H1 (cell line): ENCODE data around the gene EEF1AKMT3. TPM values are rescaled to one million over a fixed set of nuclear protein-coding genes. Genes with fewer than 3 reads are reported as not detected.

Source experiments
- CTCF ChIA-PET: fragments of 300-600 bp; sonication (Branson Sonifier 250); formaldehyde crosslinking; loops from one replicate; lab custom pipeline; 2021; ENCODE audit not compliant: partially characterized antibody; lab: Charles Lee
- POLR2A ChIA-PET: fragments of 300-600 bp; sonication (Branson Sonifier 250); formaldehyde crosslinking; loops from one replicate; lab custom pipeline; 2021; ENCODE audit warnings: inconsistent platforms; ENCODE audit not compliant: partially characterized antibody; lab: Charles Lee
- DNase-seq, 2 experiments: peaks; one replicate each; pipeline versions ENCODE4 v3.0.0 to v3.0.0-alpha.2; 2010 to 2022; ENCODE audit warnings: low spot score in 2 of 2, low read depth in 1 of 2, mixed read lengths in 1 of 2
- FAIRE-seq: peaks from 2 replicates; lab custom pipeline; 2011; peaks lifted over from hg19 to GRCh38; lab: Jason Lieb, UNC
- H2AFZ ChIP-seq: 2 replicates; pipeline ENCODE4 v1.8.1; 2012; ENCODE audit warnings: low read length, inconsistent platforms
- H2AK5ac ChIP-seq: 2 replicates; pipeline ENCODE4 v1.6.1; 2013; ENCODE audit warnings: low read depth, low read length
- H2BK120ac ChIP-seq: replicated peaks from 2 replicates; pipeline ENCODE3; 2013; ENCODE audit warnings: low read depth, low read length, inconsistent platforms
- H2BK12ac ChIP-seq: 2 replicates; pipeline ENCODE4 v1.6.1; 2013; ENCODE audit warnings: low read depth, low read length
- H2BK15ac ChIP-seq: 2 replicates; pipeline ENCODE4 v1.6.1; 2013; ENCODE audit warnings: low read length
- H2BK20ac ChIP-seq: 2 replicates; pipeline ENCODE4 v1.6.1; 2013; ENCODE audit warnings: low read length
- H2BK5ac ChIP-seq: 2 replicates; pipeline ENCODE4 v1.6.1; 2013; ENCODE audit warnings: low read depth, low read length
- H3K14ac ChIP-seq: 2 replicates; pipeline ENCODE4 v1.6.1; 2013; ENCODE audit warnings: inconsistent platforms; ENCODE audit not compliant: insufficient read length
- H3K18ac ChIP-seq: 2 replicates; pipeline ENCODE4 v1.6.1; 2013; ENCODE audit warnings: low read length; ENCODE audit errors: extremely low read depth
- H3K23ac ChIP-seq: 2 replicates; pipeline ENCODE4 v1.6.1; 2013; ENCODE audit warnings: inconsistent platforms; ENCODE audit not compliant: insufficient read length
- H3K23me2 ChIP-seq: 2 replicates; pipeline ENCODE4 v1.6.1; 2013; ENCODE audit warnings: low read depth, low read length
- H3K27ac ChIP-seq: 2 replicates; pipeline ENCODE4 v1.6.1; 2011; ENCODE audit warnings: low read depth, low read length, inconsistent platforms
- H3K27me3 ChIP-seq, 4 experiments: replicated peaks in 1 of 4; 1 replicate in 1 of 4; 2 replicates in 3 of 4; pipeline versions ENCODE4 v1.6.1 to v1.8.1; 2011 to 2013; ENCODE audit warnings: low read length in 3 of 4, mild to moderate bottlenecking in 3 of 4, inconsistent platforms in 2 of 4, mixed read lengths in 2 of 4, moderate library complexity in 1 of 4; ENCODE audit not compliant: control insufficient read depth in 3 of 4, insufficient read depth in 3 of 4; ENCODE audit errors: extremely low read depth in 1 of 4
- H3K36me3 ChIP-seq, 4 experiments: 2 replicates each; pipeline versions ENCODE4 v1.6.1 to v1.8.1; 2011 to 2013; ENCODE audit warnings: mild to moderate bottlenecking in 4 of 4, low read length in 3 of 4, moderate library complexity in 2 of 4, control low read depth in 1 of 4, inconsistent platforms in 1 of 4; ENCODE audit not compliant: insufficient read depth in 4 of 4, control insufficient read depth in 2 of 4
- H3K4ac ChIP-seq: replicated peaks from 2 replicates; pipeline ENCODE3; 2013; ENCODE audit warnings: low read length, low read depth, mixed read lengths, inconsistent platforms; ENCODE audit not compliant: insufficient read length
- H3K4me1 ChIP-seq, 4 experiments: replicated peaks in 1 of 4; 1 replicate in 1 of 4; 2 replicates in 3 of 4; pipeline versions ENCODE4 v1.6.1 to v1.8.1; 2011 to 2013; ENCODE audit warnings: low read length in 3 of 4, inconsistent platforms in 2 of 4, mixed read lengths in 1 of 4; ENCODE audit not compliant: insufficient read depth in 4 of 4, control insufficient read depth in 3 of 4
- H3K4me2 ChIP-seq, 2 experiments: 2 replicates each; pipeline versions ENCODE4 v1.6.1 to v1.8.1; 2011 to 2013; ENCODE audit warnings: low read depth in 2 of 2, low read length in 2 of 2, control low read depth in 1 of 2, inconsistent platforms in 1 of 2, mild to moderate bottlenecking in 1 of 2; ENCODE audit not compliant: insufficient read depth in 1 of 2
- H3K4me3 ChIP-seq, 4 experiments: fragments of 200-600, 300-600 bp in 1 of 4; sonication (generic), shearing (Covaris generic), sonication (Bioruptor Twin) in 1 of 4; 2 replicates each; pipeline versions ENCODE4 v1.5.1 to v1.8.1; 2011 to 2016; ENCODE audit warnings: low read length in 4 of 4, low read depth in 3 of 4, control low read depth in 2 of 4, inconsistent platforms in 2 of 4, mild to moderate bottlenecking in 2 of 4, mixed read lengths in 1 of 4, moderate library complexity in 1 of 4; ENCODE audit not compliant: insufficient read depth in 2 of 4; ENCODE audit errors: extremely low read depth in 1 of 4
- H3K56ac ChIP-seq: replicated peaks from 2 replicates; pipeline ENCODE3; 2013; ENCODE audit warnings: low read depth, mild to moderate bottlenecking, mixed read lengths, low read length, inconsistent platforms; ENCODE audit not compliant: insufficient read length
- H3K79me1 ChIP-seq: 2 replicates; pipeline ENCODE4 v1.6.1; 2013; ENCODE audit warnings: low read depth, low read length, control low read depth
- H3K79me2 ChIP-seq, 2 experiments: 2 replicates each; pipeline versions ENCODE4 v1.6.1 to v1.8.1; 2012 to 2013; ENCODE audit warnings: low read length in 2 of 2, mild to moderate bottlenecking in 2 of 2, inconsistent platforms in 1 of 2; ENCODE audit not compliant: insufficient read depth in 2 of 2, control insufficient read depth in 1 of 2
- H3K9ac ChIP-seq, 4 experiments: replicated peaks in 1 of 4; 1 replicate in 1 of 4; 2 replicates in 3 of 4; pipeline versions ENCODE4 v1.6.1 to v1.8.1; 2011 to 2013; ENCODE audit warnings: low read depth in 3 of 4, low read length in 3 of 4, control low read depth in 2 of 4, mild to moderate bottlenecking in 2 of 4, moderate library complexity in 2 of 4, inconsistent platforms in 1 of 4; ENCODE audit errors: extremely low read depth in 1 of 4
- H3K9me3 ChIP-seq, 2 experiments: 2 replicates each; pipeline versions ENCODE4 v1.6.1 to v1.8.1; 2012 to 2013; ENCODE audit warnings: mild to moderate bottlenecking in 2 of 2, moderate library complexity in 2 of 2, control low read depth in 1 of 2, inconsistent platforms in 1 of 2, low read depth in 1 of 2, low read length in 1 of 2, mixed read lengths in 1 of 2; ENCODE audit not compliant: insufficient read depth in 2 of 2
- H4K20me1 ChIP-seq, 2 experiments: replicated peaks in 1 of 2; 2 replicates each; pipeline versions ENCODE3 to v1.8.1; 2011 to 2013; ENCODE audit warnings: inconsistent platforms in 2 of 2, low read length in 2 of 2, mild to moderate bottlenecking in 1 of 2; ENCODE audit not compliant: insufficient read depth in 2 of 2, control insufficient read depth in 1 of 2
- H4K5ac ChIP-seq: 2 replicates; pipeline ENCODE4 v1.6.1; 2013; ENCODE audit warnings: low read length, low read depth, mixed read lengths, inconsistent platforms; ENCODE audit not compliant: insufficient read length
- H4K8ac ChIP-seq: 2 replicates; pipeline ENCODE4 v1.8.0; 2013; ENCODE audit warnings: mild to moderate bottlenecking, moderate library complexity, low read length, inconsistent platforms; ENCODE audit not compliant: insufficient read depth; ENCODE audit errors: extremely low read depth
- H4K91ac ChIP-seq: replicated peaks from 2 replicates; pipeline ENCODE3; 2013; ENCODE audit warnings: low read length, mixed read lengths, inconsistent platforms; ENCODE audit not compliant: insufficient read length
- FOSL1 ChIP-seq: IDR thresholded peaks from 2 replicates; pipeline ENCODE4 v1.6.1; 2011; ENCODE audit warnings: mild to moderate bottlenecking, low read depth, low read length, moderate library complexity; ENCODE audit not compliant: insufficient read depth
- KDM1A ChIP-seq: fragments of 200-600, 300-600 bp; sonication (generic); IDR thresholded peaks from 2 replicates; pipeline ENCODE4 v1.7.1; 2016; ENCODE audit warnings: mild to moderate bottlenecking, low read length, borderline replicate concordance
- RAD21 ChIP-seq, 2 experiments: IDR thresholded peaks in 1 of 2; conservative IDR thresholded peaks in 1 of 2; 2 replicates each; pipeline ENCODE4 v1.6.1; 2011; ENCODE audit warnings: low read depth in 2 of 2, low read length in 2 of 2, improper control_type of control experiment in 1 of 2, inconsistent platforms in 1 of 2, mild to moderate bottlenecking in 1 of 2, moderate library complexity in 1 of 2
- SIX5 ChIP-seq: IDR thresholded peaks from 2 replicates; pipeline ENCODE4 v1.6.1; 2011; ENCODE audit warnings: mild to moderate bottlenecking, low read depth, low read length
- WGBS, 2 experiments: shearing (Covaris generic) in 1 of 2; methylation state at CpG; one replicate each; pipeline versions ENCODE4 v1.1.6 to v1.1.7; 2013 to 2015; ENCODE audit warnings: low lambda C conversion rate in 2 of 2, mixed read lengths in 2 of 2, inconsistent platforms in 1 of 2, low coverage in 1 of 2, missing lambda C conversion rate in 1 of 2; ENCODE audit not compliant: insufficient replicate concordance in 2 of 2, insufficient coverage in 1 of 2, insufficient read length in 1 of 2; ENCODE audit errors: extremely low coverage in 1 of 2, missing lambda C conversion rate in 1 of 2; 5-methylcytosine and 5-hydroxymethylcytosine counted together
- polyA plus RNA-seq, 7 experiments: library from polyadenylated mRNA; depleted of rRNA in 3 of 7; stranded (reverse) in 5 of 7; unstranded in 2 of 7; fragments of >200 nt in 5 of 7; fragments of 200-250 nt in 2 of 7; gene quantifications; 1 replicate in 5 of 7; 2 replicates in 1 of 7; 4 replicates in 1 of 7; pipeline versions ENCODE4 v1.2.1 to v1.2.3, GENCODE V29; 2011 to 2013; ENCODE audit warnings: missing spikeins in 2 of 7, mixed read lengths in 2 of 7
- total RNA-seq: library from RNA; stranded (reverse); fragmentation: NEBNext Ultra II Directional; extraction: Animal tissue kit (Norgen Biotek cat#: 25700); gene quantifications from 2 replicates; pipeline ENCODE4 v1.2.1, GENCODE V29; 2021

Gene EEF1AKMT3
- total and polyA plus RNA-seq, 2 of the 8 experiments (the other 6 are each of a cell fraction or from before 2014, with no cell fraction given), result 3.1 to 4.4 TPM

DNA sequence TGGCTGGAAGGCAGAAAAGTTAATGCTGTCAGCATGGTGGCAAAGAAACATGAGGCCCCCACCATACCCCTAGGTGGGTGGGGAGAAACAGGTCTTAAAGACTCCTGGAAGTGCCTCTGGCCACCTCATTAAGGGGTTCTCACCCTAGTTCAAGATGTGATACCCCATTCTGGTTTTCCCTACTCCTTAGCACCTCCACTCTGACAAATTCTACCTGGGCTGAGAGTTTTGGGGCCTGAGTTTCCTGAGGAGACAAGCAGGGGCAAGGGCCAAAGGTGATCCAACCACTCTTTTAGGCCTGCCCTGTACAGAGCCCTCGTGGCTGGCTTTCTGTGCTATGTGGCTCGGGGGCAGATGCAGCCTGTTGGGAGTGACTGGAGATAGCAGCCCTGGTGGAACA lies 54.0 kb downstream of the EEF1AKMT3 start:
- Histone ChIP-seq H2BK15ac (no peak overlapping the region), H3K56ac (no peak overlapping the region), H4K5ac (no peak overlapping the region), H2BK5ac (no peak overlapping the region), H2AK5ac (no peak overlapping the region), H4K20me1 (peaks cover 17 to 24% of the 10 kb centered on the region in 2 experiments), H3K4me3 (no peak overlapping the region), H3K18ac (no peak overlapping the region), H3K9ac (no peak overlapping the region), H3K23ac (no peak overlapping the region), H3K79me1 (no peaks in the 10 kb centered on the region), H2BK12ac (no peak overlapping the region), H3K36me3 (peaks cover 27 to 79% (median 64%) of the 10 kb centered on the region in 4 experiments), H3K4me2 (no peak overlapping the region), H4K8ac (no peak overlapping the region), H3K27me3 (no peaks in the 10 kb centered on the region), H3K14ac (no peak overlapping the region), H2BK120ac (no peak overlapping the region), H3K4me1 (no peaks in the 10 kb centered on the region), H3K23me2 (no peaks in the 10 kb centered on the region), H3K27ac (no peak overlapping the region), H3K79me2 (peaks cover 0 to 20% of the 10 kb centered on the region in 2 experiments; a peak in 3 of 4 replicates), H2BK20ac (no peak overlapping the region), H3K4ac (no peak overlapping the region), H4K91ac (no peak overlapping the region), H3K9me3 (no peaks in the 10 kb centered on the region), H2AFZ (no peak overlapping the region)
- 91% methylated on average over 2 of the region's 2 CpGs; no CpG with 5 or more reads in 1 of the 2 experiments for WGBS, 2 experiments
- ChIA-PET POLR2A (interaction anchor here (1.2 to 3.9 kb wide), 3 partner anchors 11 to 18 kb away, joined by 3 to 17 read pairs (median 9); no protein-coding TSS in a partner anchor), CTCF (interaction anchor here (1.1 to 8.6 kb wide), 4 partner anchors 11 to 77 kb away, joined by 3 to 94 read pairs (median 14); no protein-coding TSS in a partner anchor)
- DNase-seq (no peak), FAIRE-seq (no peak)
- no peak for TF ChIP-seq RAD21 (IDR thresholded peaks at IDR 0.05 in 1 of 2, conservative IDR thresholded peaks at IDR 0.05 in 1 of 2; ENCODE audit: low read depth in 2 of 2, low read length in 2 of 2)
- no peak for TF ChIP-seq FOSL1
- TF ChIP-seq KDM1A, result no peak
- TF ChIP-seq SIX5, result no peak
